Right kidney (tissue), 1 donor: ENCODE results near the gene SCTR.

Source experiments
- DNase-seq: peaks from one replicate; pipeline ENCODE4 v3.0.0-alpha.2; 2016

SCTR gene

DNA sequence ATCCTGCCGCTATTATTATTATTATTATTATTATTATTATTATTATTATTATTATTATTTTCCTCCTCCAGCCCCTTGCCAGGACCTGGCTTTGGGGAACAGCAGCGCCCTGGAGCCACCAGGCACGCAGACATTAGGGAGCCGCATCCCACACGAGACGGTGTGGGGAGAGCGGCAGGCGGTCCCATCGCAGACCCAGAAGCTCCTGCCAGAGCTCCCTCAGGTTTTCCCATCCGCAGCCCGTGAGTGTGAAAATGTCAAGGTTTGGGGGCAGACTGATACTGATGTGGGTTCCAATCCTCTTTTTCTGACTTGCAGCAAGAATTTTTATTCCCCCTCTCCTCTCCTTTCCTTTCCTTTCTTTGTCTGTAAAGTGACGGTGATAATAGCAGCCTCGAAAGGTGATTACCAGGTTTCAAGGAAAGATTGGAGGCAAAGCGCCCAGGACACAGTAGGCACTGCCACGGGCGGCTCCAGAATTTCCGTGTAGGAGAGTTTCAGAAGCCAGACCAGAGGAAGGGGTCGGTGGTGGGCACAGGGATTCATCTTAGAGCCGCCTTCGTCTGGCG is 816 bp downstream of the SCTR start:
- DNase-seq: no peak

- no peak for DNase-seq
Measured at GRCh38 chr2:119522671-119523070, 1.6 kb downstream of the SCTR start.

- DNase-seq: no peak
Measured at GRCh38 chr2:119521433-119522050, 2.7 kb downstream of the SCTR start.

GRCh38 chr2:119520696-119521432 is 3.4 kb downstream of the SCTR start:
- DNase-seq: no peak

GRCh38 chr2:119519057-119519408 is 5.2 kb downstream of the SCTR start:
- DNase-seq: no peak

- DNase-seq: no peak
Measured at GRCh38 chr2:119518401-119519056, 5.8 kb downstream of the SCTR start.

- no peak for DNase-seq
Measured at GRCh38 chr2:119517433-119517832, 6.8 kb downstream of the SCTR start.

- no peak for DNase-seq
Measured at GRCh38 chr2:119516121-119516520, 8.2 kb downstream of the SCTR start.

- DNase-seq: no peak
Measured at GRCh38 chr2:119513832-119514231, 10.5 kb downstream of the SCTR start.

DNA sequence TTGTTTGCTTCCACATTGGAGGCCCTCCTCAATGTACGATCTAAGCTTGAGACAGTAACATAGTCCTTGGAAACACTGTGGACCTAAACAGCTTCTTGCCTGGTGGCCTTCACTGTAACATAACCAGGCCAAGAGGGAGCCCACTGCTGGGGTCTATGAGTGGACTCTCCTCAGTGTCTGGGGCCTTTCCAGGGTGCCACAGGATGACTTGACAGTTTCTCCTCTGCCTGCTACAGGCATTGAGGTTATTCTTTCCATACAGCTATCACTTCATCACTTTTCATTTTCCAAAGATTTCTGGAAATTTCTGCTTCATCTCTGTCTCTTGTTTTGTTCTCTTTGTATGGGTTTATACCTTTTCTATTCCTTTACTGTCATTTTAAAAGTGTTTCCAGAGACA is 11.3 kb downstream of the SCTR start:
- no peak for DNase-seq

DNA sequence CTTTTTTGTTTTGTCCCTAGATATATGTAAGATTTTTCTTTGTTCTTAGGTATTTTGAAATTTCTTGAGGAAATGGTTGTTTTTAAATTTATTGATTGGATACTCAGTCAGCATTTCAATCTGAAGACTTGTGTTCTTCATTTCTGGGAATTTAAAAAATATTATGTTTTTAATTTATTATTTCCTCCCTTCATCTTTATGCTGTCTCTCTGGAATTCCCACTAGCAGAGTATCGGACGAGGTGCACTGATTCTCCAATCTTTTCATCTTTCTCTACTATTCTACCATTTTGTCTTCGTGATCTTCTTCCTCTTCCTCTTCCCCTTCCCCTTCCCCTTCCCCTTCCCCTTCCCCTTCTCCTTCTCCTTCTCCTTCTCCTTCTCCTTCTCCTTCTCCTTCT is 12.3 kb downstream of the SCTR start:
- DNase-seq: no peak

DNA sequence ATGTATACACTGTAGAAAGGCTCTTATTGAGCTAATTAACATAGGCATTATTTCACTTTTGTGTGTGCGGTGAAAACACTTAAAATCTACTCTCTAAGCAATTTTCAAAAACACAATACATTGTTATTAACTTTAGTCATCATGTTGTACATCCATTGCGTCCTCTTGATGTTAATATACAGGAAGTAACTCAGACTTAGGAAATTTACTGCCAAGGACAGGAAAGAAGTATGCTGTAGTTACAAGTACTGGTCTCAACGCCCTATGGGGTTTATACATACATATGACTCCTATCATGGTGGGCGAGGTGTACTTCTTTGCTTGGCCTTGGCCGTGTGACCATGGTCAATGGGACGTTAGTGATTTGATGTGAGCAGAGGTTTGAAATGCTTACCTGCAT is 15.5 kb downstream of the SCTR start:
- no peak for DNase-seq

GRCh38 chr2:119496682-119497081 is 27.6 kb downstream of the SCTR start:
- no peak for DNase-seq

GRCh38 chr2:119495948-119496347 is 28.3 kb downstream of the SCTR start:
- no peak for DNase-seq

- DNase-seq: no peak
Measured at GRCh38 chr2:119494163-119494790, 30.0 kb downstream of the SCTR start.

DNA sequence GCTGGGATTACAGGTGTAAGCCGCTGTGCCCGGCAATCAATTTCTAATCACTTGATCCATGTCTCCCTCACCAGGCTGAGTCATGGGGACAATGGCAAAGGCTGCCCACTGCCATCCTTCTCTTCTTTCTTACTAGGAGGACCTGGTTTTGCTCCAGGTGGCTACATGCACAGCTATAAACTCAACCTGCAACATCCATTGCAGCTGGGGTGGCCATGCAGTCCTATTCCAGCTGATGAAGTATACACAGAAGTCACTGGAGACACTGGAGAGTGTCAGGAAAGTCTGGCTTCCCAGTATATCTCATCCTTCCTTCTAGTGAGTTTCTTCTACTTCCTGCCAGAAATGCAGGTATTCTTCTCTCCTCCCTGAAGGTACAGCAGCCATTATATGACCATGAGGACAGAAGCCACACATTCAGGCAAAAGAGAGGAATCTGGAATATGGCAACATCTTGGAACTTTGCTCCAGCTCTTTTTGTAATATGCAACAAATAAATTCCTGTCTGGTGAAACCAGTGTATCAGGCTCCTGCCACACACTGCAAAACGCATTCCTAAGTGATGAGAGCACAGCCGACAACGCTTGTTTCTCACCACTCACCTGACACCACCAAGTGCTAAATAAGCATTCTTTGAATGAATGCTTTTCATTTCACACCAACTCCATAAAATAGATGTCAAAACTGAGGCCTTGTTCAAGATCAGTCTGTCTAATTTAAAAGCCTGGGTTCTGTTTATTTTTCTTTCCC is 32.3 kb downstream of the SCTR start:
- DNase-seq: no peak

DNA sequence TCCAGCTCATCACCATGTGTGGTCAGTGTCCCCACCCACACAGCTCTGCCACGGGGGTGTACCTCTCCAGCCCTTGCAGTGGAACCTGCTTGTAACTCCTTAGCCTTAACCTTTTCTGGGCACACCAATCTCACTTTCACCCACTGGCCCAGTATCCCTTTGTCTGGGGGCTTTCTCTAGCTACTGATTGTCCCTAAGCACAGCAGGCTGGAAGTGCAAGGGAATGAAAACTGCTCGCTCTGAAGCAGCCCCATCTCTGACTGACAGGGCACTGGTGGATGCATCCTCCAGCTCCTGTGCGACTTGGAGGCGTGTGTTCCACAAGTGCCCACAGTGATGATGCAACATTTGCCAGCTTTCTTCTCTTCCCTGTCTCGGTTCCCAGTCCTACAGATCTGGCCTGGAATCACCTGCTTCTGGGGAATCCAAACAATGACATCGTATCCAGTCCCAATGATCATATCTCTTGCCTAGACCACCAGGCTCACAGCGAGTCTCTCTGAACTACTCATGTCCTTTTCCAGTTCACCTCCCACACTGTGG is 33.6 kb downstream of the SCTR start:
- DNase-seq: no peak

GRCh38 chr2:119490106-119490505 is 34.2 kb downstream of the SCTR start:
- DNase-seq: no peak

DNA sequence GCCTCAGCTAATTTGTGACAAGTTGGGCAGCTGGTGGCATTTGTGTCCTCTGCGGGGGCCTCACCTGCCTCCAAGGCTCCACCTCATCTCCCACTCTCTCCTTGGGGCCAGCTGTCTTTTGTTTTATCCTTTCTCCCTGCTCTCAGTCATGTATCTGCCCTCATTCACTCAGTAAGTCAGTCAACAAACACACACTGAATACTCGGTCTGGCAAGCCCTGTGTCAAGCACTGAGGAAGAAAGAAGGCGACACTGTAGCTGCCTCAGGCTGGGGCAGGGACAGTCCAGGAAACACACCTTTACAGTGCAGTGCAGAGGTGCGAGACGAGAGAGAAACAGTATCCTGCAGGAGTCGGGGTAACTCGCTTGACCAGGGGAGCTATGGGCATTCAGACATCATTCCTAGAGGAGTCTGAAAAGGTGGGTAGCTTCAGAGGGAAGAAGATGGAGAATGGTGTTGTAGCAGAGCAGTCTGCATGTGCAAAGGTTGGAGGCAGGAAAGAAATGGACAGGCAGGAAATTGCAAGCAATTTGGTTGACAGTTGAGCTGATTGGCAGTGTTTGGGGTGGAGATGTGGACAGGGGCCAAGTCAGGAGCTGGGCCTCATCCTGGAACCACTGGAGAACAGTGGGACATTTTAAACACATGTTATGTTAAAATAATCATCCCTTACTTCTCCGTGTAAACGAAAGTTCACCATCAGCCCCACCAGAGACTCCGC is 34.9 kb downstream of the SCTR start:
- no peak for DNase-seq

DNA sequence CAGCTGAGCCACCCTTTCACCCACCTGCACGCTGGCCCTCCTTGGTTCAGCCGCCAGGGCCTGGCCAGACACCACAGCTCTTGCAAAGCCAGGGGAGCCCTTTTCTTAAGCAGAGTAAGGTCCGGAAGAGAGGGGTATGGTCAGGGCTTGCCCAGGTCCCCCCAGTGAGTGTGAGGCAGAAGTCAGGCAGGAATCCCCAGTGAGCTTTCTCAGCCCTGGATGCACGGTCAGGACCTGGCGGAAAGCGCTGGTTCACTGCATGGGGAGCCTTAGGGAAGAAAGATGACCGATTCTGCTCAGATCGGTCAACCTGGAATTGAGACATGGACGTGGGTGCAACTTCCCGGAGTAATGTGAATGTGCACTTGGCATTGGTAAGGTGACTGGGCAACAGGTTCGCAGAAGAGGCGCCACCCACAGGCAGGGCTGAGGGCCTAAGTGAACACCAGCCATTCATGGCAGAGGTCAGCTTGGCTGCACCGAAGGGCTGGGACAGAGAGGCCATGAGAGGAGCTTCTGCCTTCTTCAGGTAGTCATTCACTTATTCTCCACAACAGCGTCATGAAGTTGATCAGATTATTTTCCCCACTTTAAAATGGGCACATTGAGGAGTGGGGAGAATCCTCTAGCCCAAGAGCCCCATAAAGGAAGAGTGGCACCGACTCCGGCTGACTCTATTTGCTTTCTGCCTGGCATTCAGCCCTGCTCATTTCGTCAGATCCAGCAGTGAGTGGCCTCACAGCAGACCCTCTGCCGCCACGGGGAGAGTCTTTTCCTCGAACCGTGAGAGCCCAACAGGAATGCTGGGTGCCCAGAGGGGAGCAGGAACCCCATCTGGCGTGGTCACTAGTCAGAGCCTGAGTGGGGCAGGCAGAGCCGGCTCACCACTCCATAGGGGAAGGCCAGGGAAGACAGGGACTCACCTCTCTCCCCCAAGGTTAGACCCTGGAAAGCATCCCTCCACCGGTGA is 35.8 kb downstream of the SCTR start:
- DNase-seq: no peak
